Spleen (tissue), 11 donors: ENCODE results near the gene LDLRAD4. TPM values are rescaled to one million over a fixed set of nuclear protein-coding genes. Genes with fewer than 3 reads are reported as not detected.

Experiments used
- DNase-seq: peaks from one replicate; pipeline ENCODE4 v3.0.0-alpha.2; 2020
- H3K27ac ChIP-seq, 8 donors: fragments of 200-600 bp; sonication (generic) in 7 of 8; 1 replicate in 4 of 8; 2 replicates in 4 of 8; pipeline versions ENCODE4 v1.5.0 to v1.8.0; 2016 to 2021; ENCODE audit warnings: inconsistent platforms in 4 of 8, mild to moderate bottlenecking in 4 of 8, moderate library complexity in 1 of 8
- H3K27me3 ChIP-seq, 7 donors: fragments of 200-600 bp; sonication (generic) in 6 of 7; replicated peaks in 1 of 7; 1 replicate in 4 of 7; 2 replicates in 3 of 7; pipeline versions ENCODE4 v1.5.0 to v1.8.0; 2016 to 2021; ENCODE audit warnings: inconsistent platforms in 3 of 7, mild to moderate bottlenecking in 1 of 7
- H3K36me3 ChIP-seq, 6 donors: fragments of 200-600 bp; sonication (generic) in 5 of 6; 1 replicate in 4 of 6; 2 replicates in 2 of 6; pipeline versions ENCODE4 v1.5.0 to v1.8.0; 2016 to 2021; ENCODE audit warnings: inconsistent platforms in 2 of 6
- H3K4me1 ChIP-seq, 6 donors: fragments of 200-600 bp; sonication (generic) in 5 of 6; 1 replicate in 3 of 6; 2 replicates in 3 of 6; pipeline versions ENCODE4 v1.5.0 to v1.8.0; 2016 to 2021; ENCODE audit warnings: inconsistent platforms in 3 of 6
- H3K4me3 ChIP-seq, 8 donors: fragments of 200-600 bp; sonication (generic) in 7 of 8; 1 replicate in 4 of 8; 2 replicates in 4 of 8; pipeline versions ENCODE4 v1.5.0 to v1.8.0; 2016 to 2021; ENCODE audit warnings: inconsistent platforms in 4 of 8, mild to moderate bottlenecking in 4 of 8, moderate library complexity in 2 of 8
- H3K9me3 ChIP-seq, 8 donors: fragments of 200-600 bp; sonication (generic) in 7 of 8; 1 replicate in 4 of 8; 2 replicates in 4 of 8; pipeline versions ENCODE4 v1.5.0 to v1.8.0; 2016 to 2021; ENCODE audit warnings: inconsistent platforms in 4 of 8
- CTCF ChIP-seq, 11 experiments: fragments of 200-600 bp in 7 of 11; fragments of 450-650 bp in 4 of 11; sonication (generic) in 4 of 11; IDR thresholded peaks in 8 of 11; conservative IDR thresholded peaks in 3 of 11; 1 replicate in 7 of 11; 2 replicates in 4 of 11; pipeline versions ENCODE4 v1.4.0 to v1.8.0; 2016 to 2021; ENCODE audit warnings: antibody characterized with exemption in 11 of 11, inconsistent platforms in 4 of 11, mild to moderate bottlenecking in 1 of 11
- POLR2A ChIP-seq, 3 donors: fragments of 450-650 bp; IDR thresholded peaks; one replicate each; pipeline ENCODE4 v1.5.1; 2017; ENCODE audit warnings: antibody characterized with exemption in 3 of 3, mild to moderate bottlenecking in 1 of 3
- POLR2AphosphoS5 ChIP-seq, 3 donors: sonication (generic); formaldehyde crosslinking; IDR thresholded peaks; one replicate each; pipeline ENCODE4 v1.5.1; 2017; ENCODE audit warnings: antibody characterized with exemption in 3 of 3
- WGBS, 5 donors: extraction: QIAGEN DNeasy Blood & Tissue Kit in 3 of 5; methylation state at CpG; one replicate each; pipeline versions ENCODE4 v1.1.5 to v1.1.7; 2013 to 2018; 5-methylcytosine and 5-hydroxymethylcytosine counted together
- intact Hi-C: fragments of 100-400 bp; cut with DNase I; formaldehyde crosslinking; loops from one replicate; pipeline ENCODE4 v1.15.0; 2023; ENCODE audit warnings: low total_unique reads
- polyA plus RNA-seq, 3 donors: library from polyadenylated mRNA; stranded (reverse); fragments of 200-250 nt; gene quantifications; one replicate each; pipeline ENCODE4 v1.2.1, GENCODE V29; 2013
- total RNA-seq, 7 donors: library from RNA; depleted of rRNA in 3 of 7; stranded (reverse); fragments of >200 nt in 3 of 7; fragmentation: NEBNext Ultra II Directional in 4 of 7; extraction: Animal tissue kit (Norgen Biotek cat#: 25700) in 4 of 7; gene quantifications; one replicate each; pipeline versions ENCODE4 v1.1.0 to v1.2.1, GENCODE V29; 2016 to 2021
- donor health status: healthy with polysubstance abuse.
- donor health status: DM: no; HTN: no; CAD: no; lungs with moderate emphysema.
- donor health status: DM: no; HTN: no; CAD: no.
- donor health status: Bipolar disorder and iron deficiency.
- donor health status: healthy.
- donor health status: DM: no; HTN: no; CAD: no.
- donor health status: DM: yes; HTN: yes; CAD: no.

Gene LDLRAD4
- total and polyA plus RNA-seq, 10 donors: 4.5 to 80.8 (median 46.4) TPM

GRCh38 chr18:13328213-13328612 is 109.7 kb downstream of the LDLRAD4 start:
- H3K4me1 ChIP-seq: no peaks in the 10 kb centered on the region
- H3K27ac ChIP-seq: no peak overlapping the region
- peaks cover 0 to 6% (median 0%) of the 10 kb centered on the region in 8 donors for H3K9me3 ChIP-seq
- TF ChIP-seq POLR2AphosphoS5 (IDR thresholded peaks at IDR 0.05) (no peak), POLR2A (IDR thresholded peaks at IDR 0.05) (no peak), CTCF (IDR thresholded peaks at IDR 0.05 in 8 of 11, conservative IDR thresholded peaks at IDR 0.05 in 3 of 11) (no peak)
- no peak overlapping the region for H3K4me3 ChIP-seq
- no peak for DNase-seq
- H3K36me3 ChIP-seq: no peaks in the 10 kb centered on the region
- no peaks in the 10 kb centered on the region for H3K27me3 ChIP-seq
- 78 to 100% (median 94%) methylated on average over 1 of the region's 1 CpG for WGBS, 5 donors
- intact Hi-C loops: no loop called here

DNA sequence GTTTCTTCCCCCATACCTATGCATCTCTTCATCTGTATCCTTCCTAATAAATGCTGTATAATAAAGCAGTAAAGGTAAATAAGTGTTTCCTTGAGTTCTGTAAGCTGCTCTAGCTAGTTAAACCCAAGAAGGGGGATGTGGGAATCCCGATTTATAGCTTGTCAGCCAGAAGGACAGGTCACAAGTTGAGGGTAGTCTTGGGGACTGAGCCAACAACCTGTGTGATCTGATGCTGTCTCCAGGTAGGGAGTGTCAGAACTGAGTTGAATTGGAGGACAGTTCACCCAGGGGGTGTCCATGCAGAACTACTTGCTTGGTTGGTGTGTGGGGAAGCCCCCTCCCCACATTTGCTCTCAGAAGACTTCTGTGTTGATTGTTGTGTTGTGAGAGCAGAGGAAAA is 112.4 kb downstream of the LDLRAD4 start:
- Histone ChIP-seq H3K36me3 (no peaks in the 10 kb centered on the region), H3K4me3 (no peak overlapping the region), H3K9me3 (peaks cover 0 to 13% (median 5%) of the 10 kb centered on the region in 8 donors), H3K27me3 (no peaks in the 10 kb centered on the region), H3K4me1 (no peaks in the 10 kb centered on the region), H3K27ac (no peak overlapping the region)
- intact Hi-C loops: no loop called here
- no peak for DNase-seq
- TF ChIP-seq CTCF (IDR thresholded peaks at IDR 0.05 in 8 of 11, conservative IDR thresholded peaks at IDR 0.05 in 3 of 11) (no peak), POLR2A (IDR thresholded peaks at IDR 0.05) (no peak), POLR2AphosphoS5 (IDR thresholded peaks at IDR 0.05) (no peak)
- WGBS, 5 donors: 69 to 85% (median 84%) methylated on average over 1 of the region's 1 CpG

DNA sequence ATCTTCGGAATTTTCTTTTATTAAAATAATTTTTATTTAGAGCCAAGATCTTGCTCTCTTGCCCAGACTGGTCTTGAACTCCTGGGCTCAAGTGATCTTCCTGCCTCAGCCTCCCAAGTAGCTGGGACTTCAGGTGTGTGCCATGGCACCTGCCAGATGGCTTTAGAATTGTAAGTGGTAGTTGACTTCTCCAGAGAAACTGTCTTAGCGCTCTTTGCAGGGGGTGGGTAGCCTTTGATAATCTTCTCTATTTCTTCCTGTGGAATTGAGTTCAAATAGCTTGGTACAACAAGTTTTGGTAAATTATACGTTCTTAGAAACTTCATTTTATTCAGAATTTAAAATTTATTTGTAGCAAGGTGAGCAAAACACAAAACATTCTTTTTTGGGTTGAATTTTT is 113.3 kb downstream of the LDLRAD4 start:
- H3K27ac ChIP-seq: no peak overlapping the region
- H3K4me3 ChIP-seq: no peak overlapping the region
- peaks cover 0 to 13% (median 5%) of the 10 kb centered on the region in 8 donors for H3K9me3 ChIP-seq
- WGBS, 5 donors: 87 to 96% (median 90%) methylated on average over 3 of the region's 3 CpGs
- H3K27me3 ChIP-seq: no peaks in the 10 kb centered on the region
- DNase-seq: no peak
- TF ChIP-seq POLR2AphosphoS5 (IDR thresholded peaks at IDR 0.05) (no peak), POLR2A (IDR thresholded peaks at IDR 0.05) (no peak), CTCF (IDR thresholded peaks at IDR 0.05 in 8 of 11, conservative IDR thresholded peaks at IDR 0.05 in 3 of 11) (no peak)
- intact Hi-C loops: no loop called here
- no peaks in the 10 kb centered on the region for H3K4me1 ChIP-seq
- H3K36me3 ChIP-seq: no peaks in the 10 kb centered on the region

DNA sequence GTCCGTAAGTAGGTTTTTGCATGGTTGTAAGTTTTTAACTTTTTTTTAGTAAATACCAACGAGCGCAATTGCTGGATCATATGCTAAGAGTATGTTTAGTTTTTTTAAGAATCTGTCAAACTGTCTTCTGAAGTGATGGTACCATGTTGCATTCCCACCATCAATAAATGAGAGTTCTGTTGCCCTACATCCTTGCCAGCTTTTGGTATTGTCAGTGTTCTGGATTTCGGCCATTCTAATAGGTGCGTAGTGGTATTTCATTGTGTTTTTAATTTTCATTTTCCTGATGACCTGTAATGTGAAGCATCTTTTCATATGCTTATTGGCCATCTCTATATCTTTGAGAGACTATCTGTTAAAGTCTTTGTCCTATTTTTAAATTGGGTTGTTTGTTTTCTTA is 114.3 kb downstream of the LDLRAD4 start:
- TF ChIP-seq POLR2AphosphoS5 (IDR thresholded peaks at IDR 0.05) (no peak), POLR2A (IDR thresholded peaks at IDR 0.05) (no peak), CTCF (IDR thresholded peaks at IDR 0.05 in 8 of 11, conservative IDR thresholded peaks at IDR 0.05 in 3 of 11) (no peak)
- Histone ChIP-seq H3K27me3 (no peaks in the 10 kb centered on the region), H3K4me1 (no peaks in the 10 kb centered on the region), H3K27ac (no peak overlapping the region), H3K36me3 (no peaks in the 10 kb centered on the region), H3K4me3 (no peak overlapping the region), H3K9me3 (peaks cover 0 to 13% (median 5%) of the 10 kb centered on the region in 8 donors)
- DNase-seq: no peak
- WGBS, 5 donors: 76 to 79% (median 78%) methylated on average over 5 of the region's 5 CpGs
- intact Hi-C loops: no loop called here
